NCI-H748 treated with DMSO at 0.1 percent for 48 hours (cell line): ENCODE measurements around the gene RBM8A.

Experiments
- DNase-seq: peaks from one replicate; lab custom pipeline; 2025; lab: John Stamatoyannopoulos, UW

Gene RBM8A

DNA sequence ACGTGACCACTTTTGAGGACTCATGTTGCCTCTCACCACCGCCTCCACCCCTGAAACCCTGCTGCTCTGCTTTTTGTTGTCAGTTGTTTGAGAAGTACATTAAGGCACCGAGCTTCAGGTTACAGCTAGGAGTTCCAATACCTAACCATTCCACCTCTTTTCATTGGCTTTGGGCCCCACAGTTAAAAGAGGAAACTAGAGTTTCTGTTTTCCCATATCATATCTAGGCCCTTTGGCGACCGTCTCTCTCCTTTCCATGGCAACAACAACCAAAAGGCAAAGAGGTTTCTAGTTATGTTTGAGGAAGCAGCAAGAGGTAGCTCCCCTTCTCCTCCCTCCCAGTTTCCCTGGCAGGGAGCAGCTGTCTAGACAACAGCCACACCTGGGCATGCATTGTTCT lies 47.5 kb downstream of the RBM8A start:
- peak; percentile 97 for DNase-seq

- no peak for DNase-seq
These were observed 48.6 kb downstream of the RBM8A start for GRCh38 chr1:145878724-145879123.

DNA sequence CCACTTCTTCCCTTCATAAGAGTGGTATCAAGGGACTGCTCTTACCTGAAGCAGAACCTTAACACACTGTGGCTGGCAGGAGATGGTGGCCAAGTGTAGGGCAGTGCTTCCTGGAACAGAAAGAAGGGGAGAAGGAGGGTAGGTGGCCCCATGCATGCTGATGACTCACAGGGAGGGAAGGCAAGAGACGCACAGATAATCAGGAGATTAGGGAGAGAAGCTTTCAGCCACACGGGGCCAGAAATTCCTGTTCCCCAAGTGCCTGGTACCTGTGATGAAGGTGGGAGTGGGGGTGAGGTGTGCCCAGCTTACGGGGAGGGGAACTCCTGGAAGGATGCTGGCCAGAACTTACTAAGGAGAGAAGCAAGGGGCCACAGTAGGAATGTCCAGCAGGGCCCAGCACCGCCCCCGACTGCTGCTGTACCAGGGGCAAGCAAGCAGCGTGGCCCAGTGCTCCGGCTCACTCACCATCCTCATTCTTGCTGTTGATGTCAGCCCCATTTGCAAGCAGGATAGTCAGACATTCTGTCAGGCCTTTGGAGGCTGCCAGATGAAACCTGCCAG lies 49.3 kb downstream of the RBM8A start:
- DNase-seq = no peak

GRCh38 chr1:145874646-145875045 lies 52.6 kb downstream of the RBM8A start:
- DNase-seq = no peak

- no peak for DNase-seq
These were observed 55.0 kb downstream of the RBM8A start for GRCh38 chr1:145871994-145872924.
